NCI-H2227 treated with DMSO at 0.1 percent for 48 hours (cell line): ENCODE measurements around the gene SPATA32.
"Not testable (repeated sequence)": the region's sequence is repeated elsewhere in the genome, so short reads cannot be mapped to it uniquely, and the experiment has no call there.

Experiments
- DNase-seq: peaks from one replicate; lab custom pipeline; 2025; lab: John Stamatoyannopoulos, UW

Gene SPATA32

GRCh38 chr17:45261577-45262515 is at the start of gene SPATA32:
Gene SPATA32, minus strand, starts transcription at chr17:45262094. Its CDS starts 78 bp downstream, at chr17:45262016.
- peak; percentile 60 for DNase-seq

- DNase-seq, result no peak
Observed at GRCh38 chr17:45311401-45311759, 49.5 kb upstream of the SPATA32 start.

- DNase-seq, result no peak
Observed at GRCh38 chr17:45310380-45311324, 48.8 kb upstream of the SPATA32 start.

GRCh38 chr17:45309400-45309799 is 47.5 kb upstream of the SPATA32 start:
- DNase-seq, result no peak

- no peak for DNase-seq
Observed at GRCh38 chr17:45308840-45309239, 46.9 kb upstream of the SPATA32 start.

GRCh38 chr17:45308016-45308365 is 46.1 kb upstream of the SPATA32 start:
- DNase-seq, result no peak

GRCh38 chr17:45307290-45308015 is 45.6 kb upstream of the SPATA32 start:
- DNase-seq, result no peak

- DNase-seq, result no peak
Observed at GRCh38 chr17:45306623-45307022, 44.7 kb upstream of the SPATA32 start.

GRCh38 chr17:45306094-45306493 is 44.2 kb upstream of the SPATA32 start:
- DNase-seq, result no peak

GRCh38 chr17:45305530-45306087 is 43.7 kb upstream of the SPATA32 start:
- no peak for DNase-seq

- DNase-seq, result no peak
Observed at GRCh38 chr17:45302649-45303173, 40.8 kb upstream of the SPATA32 start.

- not testable (repeated sequence) for DNase-seq
Observed at GRCh38 chr17:45302220-45302619, 40.3 kb upstream of the SPATA32 start.

GRCh38 chr17:45301674-45302073 is 39.8 kb upstream of the SPATA32 start:
- no peak for DNase-seq

- no peak for DNase-seq
Observed at GRCh38 chr17:45300060-45300751, 38.3 kb upstream of the SPATA32 start.

GRCh38 chr17:45299361-45299760 is 37.5 kb upstream of the SPATA32 start:
- DNase-seq, result no peak

GRCh38 chr17:45298546-45299285 is 36.8 kb upstream of the SPATA32 start:
- no peak for DNase-seq

- no peak for DNase-seq
Observed at GRCh38 chr17:45296833-45297124, 34.9 kb upstream of the SPATA32 start.

GRCh38 chr17:45296003-45296832 is 34.3 kb upstream of the SPATA32 start:
- no peak for DNase-seq

GRCh38 chr17:45294506-45294905 is 32.6 kb upstream of the SPATA32 start:
- DNase-seq, result no peak
